H9 (cell line): ENCODE measurements around the gene UNC13D. TPM values are rescaled to one million over a fixed set of nuclear protein-coding genes. Genes with fewer than 3 reads are reported as not detected.

ENCODE experiments used
- DNase-seq: peaks from one replicate; pipeline ENCODE4 v3.0.0-alpha.2; 2017
- H2AFZ ChIP-seq: one replicate; pipeline ENCODE4 v1.6.1; 2013; ENCODE audit warnings: mild to moderate bottlenecking, low read length, control low read depth, moderate library complexity
- H2AK5ac ChIP-seq: 2 replicates; pipeline ENCODE4 v1.6.1; 2013; ENCODE audit warnings: low read length, control low read depth, mixed read lengths; ENCODE audit not compliant: insufficient read length
- H2BK120ac ChIP-seq: one replicate; pipeline ENCODE4 v1.6.1; 2013; ENCODE audit warnings: low read depth, mild to moderate bottlenecking, low read length, control low read depth, inconsistent platforms; ENCODE audit not compliant: poor library complexity, severe bottlenecking
- H2BK12ac ChIP-seq: 2 replicates; pipeline ENCODE4 v1.6.1; 2013; ENCODE audit warnings: low read length, control low read depth, mixed read lengths, low read depth; ENCODE audit not compliant: insufficient read length
- H2BK15ac ChIP-seq: 2 replicates; pipeline ENCODE4 v1.6.1; 2013; ENCODE audit warnings: low read depth, low read length, control low read depth
- H2BK20ac ChIP-seq: one replicate; pipeline ENCODE4 v1.6.1; 2013; ENCODE audit warnings: low read depth, mild to moderate bottlenecking, low read length, control low read depth, inconsistent platforms; ENCODE audit not compliant: poor library complexity, severe bottlenecking
- H2BK5ac ChIP-seq: 2 replicates; pipeline ENCODE4 v1.6.1; 2013; ENCODE audit warnings: low read length, control low read depth, mixed read lengths; ENCODE audit not compliant: insufficient read length
- H3K14ac ChIP-seq: 2 replicates; pipeline ENCODE4 v1.6.1; 2013; ENCODE audit warnings: low read length, control low read depth; ENCODE audit not compliant: insufficient read depth
- H3K18ac ChIP-seq: 2 replicates; pipeline ENCODE4 v1.6.1; 2013; ENCODE audit warnings: low read depth, mild to moderate bottlenecking, mixed read lengths, low read length, control low read depth; ENCODE audit not compliant: insufficient read length
- H3K23ac ChIP-seq: 2 replicates; pipeline ENCODE4 v1.6.1; 2013; ENCODE audit warnings: low read length, control low read depth, mixed read lengths, low read depth; ENCODE audit not compliant: insufficient read length
- H3K23me2 ChIP-seq: 2 replicates; pipeline ENCODE4 v1.6.1; 2013; ENCODE audit warnings: low read depth, mild to moderate bottlenecking, mixed read lengths, low read length, control low read depth; ENCODE audit not compliant: insufficient read length, poor library complexity, severe bottlenecking
- H3K27ac ChIP-seq: 2 replicates; pipeline ENCODE4 v1.5.1; 2013; ENCODE audit warnings: low read length, control low read depth, mixed read lengths, low read depth; ENCODE audit not compliant: insufficient read length
- H3K27me3 ChIP-seq: 2 replicates; pipeline ENCODE4 v1.6.1; 2013; ENCODE audit warnings: low read length, control low read depth, inconsistent platforms; ENCODE audit not compliant: insufficient read depth
- H3K4ac ChIP-seq: 2 replicates; pipeline ENCODE4 v1.6.1; 2013; ENCODE audit warnings: low read depth, mild to moderate bottlenecking, control low read depth, inconsistent platforms, low read length, moderate library complexity
- H3K4me1 ChIP-seq: 2 replicates; pipeline ENCODE4 v1.6.1; 2013; ENCODE audit warnings: low read length, control low read depth, inconsistent platforms; ENCODE audit not compliant: insufficient read depth
- H3K4me2 ChIP-seq: 2 replicates; pipeline ENCODE4 v1.6.1; 2013; ENCODE audit warnings: low read length, control low read depth, mixed read lengths; ENCODE audit not compliant: insufficient read length, insufficient read depth
- H3K56ac ChIP-seq: 2 replicates; pipeline ENCODE4 v1.6.1; 2013; ENCODE audit warnings: low read depth, mild to moderate bottlenecking, mixed read lengths, low read length, control low read depth; ENCODE audit not compliant: insufficient read length
- H3K79me1 ChIP-seq: 2 replicates; pipeline ENCODE4 v1.6.1; 2013; ENCODE audit warnings: low read depth, mild to moderate bottlenecking, moderate library complexity, low read length, control low read depth, inconsistent platforms; ENCODE audit not compliant: insufficient read depth, poor library complexity, severe bottlenecking
- H3K79me2 ChIP-seq: 2 replicates; pipeline ENCODE4 v1.6.1; 2013; ENCODE audit warnings: low read length, control low read depth, inconsistent platforms; ENCODE audit not compliant: insufficient read depth
- H3K9ac ChIP-seq: 2 replicates; pipeline ENCODE4 v1.6.1; 2013; ENCODE audit warnings: low read length, control low read depth, mixed read lengths; ENCODE audit not compliant: insufficient read length; ENCODE audit errors: extremely low read depth
- H3K9me3 ChIP-seq: one replicate; pipeline ENCODE4 v1.6.1; 2013; ENCODE audit warnings: low read depth, low read length, inconsistent platforms; ENCODE audit not compliant: control insufficient read depth
- H3T11ph ChIP-seq: one replicate; pipeline ENCODE4 v1.6.1; 2013; ENCODE audit warnings: mild to moderate bottlenecking, low read length, control low read depth, inconsistent platforms
- H4K20me1 ChIP-seq: one replicate; pipeline ENCODE4 v1.6.1; 2013; ENCODE audit not compliant: control insufficient read depth, insufficient read length, insufficient read depth
- H4K5ac ChIP-seq: 2 replicates; pipeline ENCODE4 v1.6.1; 2013; ENCODE audit warnings: low read depth, mild to moderate bottlenecking, mixed read lengths, low read length, control low read depth; ENCODE audit not compliant: insufficient read length
- H4K8ac ChIP-seq: replicated peaks from 2 replicates; pipeline ENCODE4 v1.6.1; 2013; ENCODE audit warnings: low read length, control low read depth, mixed read lengths, low read depth; ENCODE audit not compliant: insufficient read length
- H4K91ac ChIP-seq: 2 replicates; pipeline ENCODE4 v1.6.1; 2013; ENCODE audit warnings: low read depth, mild to moderate bottlenecking, moderate library complexity, mixed read lengths, low read length, control low read depth; ENCODE audit not compliant: insufficient read length
- H3K27ac Mint-ChIP-seq, 3 experiments: 2 replicates in 2 of 3; 3 replicates in 1 of 3; pipeline ENCODE4 v1.8.0; 2020 to 2021; ENCODE audit warnings: mixed read lengths in 3 of 3, mild to moderate bottlenecking in 1 of 3, moderate library complexity in 1 of 3
- H3K27me3 Mint-ChIP-seq: 2 replicates; pipeline ENCODE4 v1.8.0; 2021; ENCODE audit warnings: low read depth, mild to moderate bottlenecking, moderate library complexity, mixed read lengths
- H3K36me3 Mint-ChIP-seq, 3 experiments: 2 replicates in 2 of 3; 3 replicates in 1 of 3; pipeline ENCODE4 v1.8.0; 2020 to 2021; ENCODE audit warnings: low read depth in 3 of 3, mixed read lengths in 3 of 3; ENCODE audit not compliant: insufficient read depth in 1 of 3
- H3K4me1 Mint-ChIP-seq, 2 experiments: 2 replicates each; pipeline ENCODE4 v1.8.0; 2020; ENCODE audit warnings: mixed read lengths in 2 of 2
- H3K4me3 Mint-ChIP-seq, 2 experiments: 2 replicates in 1 of 2; 3 replicates in 1 of 2; pipeline ENCODE4 v1.8.0; 2020 to 2021; ENCODE audit warnings: mild to moderate bottlenecking in 2 of 2, mixed read lengths in 2 of 2, moderate library complexity in 1 of 2
- H3K9me3 Mint-ChIP-seq, 2 experiments: 2 replicates in 1 of 2; 3 replicates in 1 of 2; pipeline ENCODE4 v1.8.0; 2020; ENCODE audit warnings: mild to moderate bottlenecking in 2 of 2, mixed read lengths in 2 of 2, moderate library complexity in 1 of 2
- WGBS: extraction: QIAGEN DNeasy Blood & Tissue Kit; methylation state at CpG from one replicate; pipeline ENCODE4 v1.1.7; 2013; ENCODE audit warnings: missing lambda C conversion rate, low lambda C conversion rate, mixed read lengths; ENCODE audit not compliant: insufficient read length; ENCODE audit errors: extremely low coverage; 5-methylcytosine and 5-hydroxymethylcytosine counted together
- total RNA-seq: library from RNA; stranded (reverse); gene quantifications from 2 replicates; pipeline ENCODE4 v1.2.1, GENCODE V29; 2021
- TF ChIP-seq, protein P1 (sequence below): fragments of 200-600 bp; sonication (generic); conservative IDR thresholded peaks from 3 replicates; pipeline ENCODE4 v1.8.0; 2021; ENCODE audit warnings: antibody characterized with exemption, mild to moderate bottlenecking

UNC13D gene
- total RNA-seq, 1 experiment from 2014 or later, result 6.3 TPM

DNA sequence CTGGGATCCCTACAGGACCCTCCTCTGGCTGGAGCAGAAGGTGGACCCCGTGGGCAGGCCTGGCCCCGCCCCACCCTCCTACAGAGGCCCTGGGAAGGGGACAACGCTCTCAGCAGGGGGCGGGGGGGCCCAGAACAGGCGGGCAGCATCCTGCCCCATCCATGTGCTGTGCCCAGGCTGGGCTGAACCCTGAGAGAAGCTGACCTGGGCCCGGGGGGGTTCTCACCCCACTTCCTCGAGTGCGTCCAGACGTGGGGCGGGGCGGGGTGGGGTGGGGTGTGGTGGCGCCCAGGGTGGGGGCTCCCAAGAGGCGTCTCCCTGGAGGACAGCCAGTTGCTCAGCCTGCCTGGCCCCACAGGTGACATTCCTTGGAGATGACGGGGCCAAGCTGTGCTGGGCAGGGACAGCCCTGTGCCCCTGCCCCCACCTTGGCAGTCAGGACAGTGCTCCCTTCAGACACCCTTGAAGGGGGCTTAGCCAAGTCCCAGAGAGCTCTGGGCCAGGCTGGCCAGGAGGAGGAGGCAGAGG is 390 bp upstream of the UNC13D start:
- no peaks in the 10 kb centered on the region for H3K9me3 Mint-ChIP-seq
- H3K4me2 ChIP-seq, result no peak overlapping the region

More for the DNA sequence above, 390 bp upstream of the UNC13D start:
- DNase-seq, result no peak
- Histone ChIP-seq H3K9ac (no peak overlapping the region), H3K9me3 (no peaks in the 10 kb centered on the region), H3K18ac (no peak overlapping the region), H4K91ac (no peak overlapping the region), H3T11ph (no peak overlapping the region), H3K56ac (no peak overlapping the region), H3K14ac (no peak overlapping the region), H3K79me1 (no peaks in the 10 kb centered on the region), H3K23me2 (no peaks in the 10 kb centered on the region), H2AK5ac (no peak overlapping the region), H3K4me1 (no peaks in the 10 kb centered on the region), H2BK15ac (no peak overlapping the region), H3K27me3 (no peaks in the 10 kb centered on the region), H4K20me1 (peaks cover 2% of the 10 kb centered on the region), H2AFZ (no peak overlapping the region), H2BK120ac (no peak overlapping the region), H2BK20ac (no peak overlapping the region), H3K27ac (no peak overlapping the region), H2BK5ac (no peak overlapping the region), H4K5ac (no peak overlapping the region), H3K4ac (no peak overlapping the region), H3K79me2 (no peaks in the 10 kb centered on the region), H3K23ac (no peak overlapping the region), H2BK12ac (no peak overlapping the region), H4K8ac (no peak overlapping the region)
- peaks cover 17 to 40% (median 38%) of the 10 kb centered on the region in 3 experiments for H3K36me3 Mint-ChIP-seq
- TF ChIP-seq, protein P1, sequence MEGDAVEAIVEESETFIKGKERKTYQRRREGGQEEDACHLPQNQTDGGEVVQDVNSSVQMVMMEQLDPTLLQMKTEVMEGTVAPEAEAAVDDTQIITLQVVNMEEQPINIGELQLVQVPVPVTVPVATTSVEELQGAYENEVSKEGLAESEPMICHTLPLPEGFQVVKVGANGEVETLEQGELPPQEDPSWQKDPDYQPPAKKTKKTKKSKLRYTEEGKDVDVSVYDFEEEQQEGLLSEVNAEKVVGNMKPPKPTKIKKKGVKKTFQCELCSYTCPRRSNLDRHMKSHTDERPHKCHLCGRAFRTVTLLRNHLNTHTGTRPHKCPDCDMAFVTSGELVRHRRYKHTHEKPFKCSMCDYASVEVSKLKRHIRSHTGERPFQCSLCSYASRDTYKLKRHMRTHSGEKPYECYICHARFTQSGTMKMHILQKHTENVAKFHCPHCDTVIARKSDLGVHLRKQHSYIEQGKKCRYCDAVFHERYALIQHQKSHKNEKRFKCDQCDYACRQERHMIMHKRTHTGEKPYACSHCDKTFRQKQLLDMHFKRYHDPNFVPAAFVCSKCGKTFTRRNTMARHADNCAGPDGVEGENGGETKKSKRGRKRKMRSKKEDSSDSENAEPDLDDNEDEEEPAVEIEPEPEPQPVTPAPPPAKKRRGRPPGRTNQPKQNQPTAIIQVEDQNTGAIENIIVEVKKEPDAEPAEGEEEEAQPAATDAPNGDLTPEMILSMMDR, result no peak
- no CpG with 5 or more reads among the region's 14 CpGs for WGBS
- no peak overlapping the region for H3K27ac Mint-ChIP-seq
- H3K4me3 Mint-ChIP-seq, result no peak overlapping the region
- no peaks in the 10 kb centered on the region for H3K27me3 Mint-ChIP-seq
- peaks cover 5 to 20% of the 10 kb centered on the region in 2 experiments; a peak in 3 of 4 replicates for H3K4me1 Mint-ChIP-seq
